ENCODE results near the gene FERMT3. TPM values are rescaled to one million over a fixed set of nuclear protein-coding genes. Genes with fewer than 3 reads are reported as not detected.

Gene FERMT3
- total and polyA plus RNA-seq, 2 of the 13 experiments (the other 11 are each of a cell fraction or from before 2014, with no cell fraction given), result 0.29 TPM; not detected in 1

GRCh38 chr11:64234647-64235379, 28.3 kb downstream of the FERMT3 start (continued):
- TF ChIP-seq JUNB (CRISPR knock-in tag; IDR thresholded peaks at IDR 0.05; ENCODE audit: borderline replicate concordance), result no peak
- no peak for TF ChIP-seq WIZ (CRISPR knock-in tag; IDR thresholded peaks at IDR 0.05)
- TF ChIP-seq MTF2 (CRISPR knock-in tag; IDR thresholded peaks at IDR 0.05; ENCODE audit: borderline replicate concordance), result no peak
- no peak for TF ChIP-seq ZNF460 (CRISPR knock-in tag; IDR thresholded peaks at IDR 0.05; ENCODE audit: borderline replicate concordance)
- TF ChIP-seq ZNF614 (CRISPR knock-in tag; IDR thresholded peaks at IDR 0.05; ENCODE audit: borderline replicate concordance), result no peak
- TF ChIP-seq ZNF296 (CRISPR knock-in tag; conservative IDR thresholded peaks at IDR 0.05), result no peak
- peak; percentile 64; the same call in 1 of the 2 replicates for TF ChIP-seq ZNF709 (CRISPR knock-in tag; IDR thresholded peaks at IDR 0.05)
- TF ChIP-seq TAF15 (IDR thresholded peaks at IDR 0.05; ENCODE audit: low read depth, low read length, poor library complexity, severe bottlenecking), result no peak
- TF ChIP-seq SMC3 (IDR thresholded peaks at IDR 0.05; ENCODE audit: low read length), result no peak
- TF ChIP-seq, protein P1, sequence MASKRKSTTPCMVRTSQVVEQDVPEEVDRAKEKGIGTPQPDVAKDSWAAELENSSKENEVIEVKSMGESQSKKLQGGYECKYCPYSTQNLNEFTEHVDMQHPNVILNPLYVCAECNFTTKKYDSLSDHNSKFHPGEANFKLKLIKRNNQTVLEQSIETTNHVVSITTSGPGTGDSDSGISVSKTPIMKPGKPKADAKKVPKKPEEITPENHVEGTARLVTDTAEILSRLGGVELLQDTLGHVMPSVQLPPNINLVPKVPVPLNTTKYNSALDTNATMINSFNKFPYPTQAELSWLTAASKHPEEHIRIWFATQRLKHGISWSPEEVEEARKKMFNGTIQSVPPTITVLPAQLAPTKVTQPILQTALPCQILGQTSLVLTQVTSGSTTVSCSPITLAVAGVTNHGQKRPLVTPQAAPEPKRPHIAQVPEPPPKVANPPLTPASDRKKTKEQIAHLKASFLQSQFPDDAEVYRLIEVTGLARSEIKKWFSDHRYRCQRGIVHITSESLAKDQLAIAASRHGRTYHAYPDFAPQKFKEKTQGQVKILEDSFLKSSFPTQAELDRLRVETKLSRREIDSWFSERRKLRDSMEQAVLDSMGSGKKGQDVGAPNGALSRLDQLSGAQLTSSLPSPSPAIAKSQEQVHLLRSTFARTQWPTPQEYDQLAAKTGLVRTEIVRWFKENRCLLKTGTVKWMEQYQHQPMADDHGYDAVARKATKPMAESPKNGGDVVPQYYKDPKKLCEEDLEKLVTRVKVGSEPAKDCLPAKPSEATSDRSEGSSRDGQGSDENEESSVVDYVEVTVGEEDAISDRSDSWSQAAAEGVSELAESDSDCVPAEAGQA (IDR thresholded peaks at IDR 0.05; ENCODE audit: low read depth), result no peak
- TF ChIP-seq, protein P1 (CRISPR knock-in tag; IDR thresholded peaks at IDR 0.05; ENCODE audit: borderline replicate concordance), result no peak
- TF ChIP-seq NRL (CRISPR knock-in tag; IDR thresholded peaks at IDR 0.05; ENCODE audit: borderline replicate concordance), result peak; percentile 75; the same call in 1 of the 2 replicates
- TF ChIP-seq, protein P2, sequence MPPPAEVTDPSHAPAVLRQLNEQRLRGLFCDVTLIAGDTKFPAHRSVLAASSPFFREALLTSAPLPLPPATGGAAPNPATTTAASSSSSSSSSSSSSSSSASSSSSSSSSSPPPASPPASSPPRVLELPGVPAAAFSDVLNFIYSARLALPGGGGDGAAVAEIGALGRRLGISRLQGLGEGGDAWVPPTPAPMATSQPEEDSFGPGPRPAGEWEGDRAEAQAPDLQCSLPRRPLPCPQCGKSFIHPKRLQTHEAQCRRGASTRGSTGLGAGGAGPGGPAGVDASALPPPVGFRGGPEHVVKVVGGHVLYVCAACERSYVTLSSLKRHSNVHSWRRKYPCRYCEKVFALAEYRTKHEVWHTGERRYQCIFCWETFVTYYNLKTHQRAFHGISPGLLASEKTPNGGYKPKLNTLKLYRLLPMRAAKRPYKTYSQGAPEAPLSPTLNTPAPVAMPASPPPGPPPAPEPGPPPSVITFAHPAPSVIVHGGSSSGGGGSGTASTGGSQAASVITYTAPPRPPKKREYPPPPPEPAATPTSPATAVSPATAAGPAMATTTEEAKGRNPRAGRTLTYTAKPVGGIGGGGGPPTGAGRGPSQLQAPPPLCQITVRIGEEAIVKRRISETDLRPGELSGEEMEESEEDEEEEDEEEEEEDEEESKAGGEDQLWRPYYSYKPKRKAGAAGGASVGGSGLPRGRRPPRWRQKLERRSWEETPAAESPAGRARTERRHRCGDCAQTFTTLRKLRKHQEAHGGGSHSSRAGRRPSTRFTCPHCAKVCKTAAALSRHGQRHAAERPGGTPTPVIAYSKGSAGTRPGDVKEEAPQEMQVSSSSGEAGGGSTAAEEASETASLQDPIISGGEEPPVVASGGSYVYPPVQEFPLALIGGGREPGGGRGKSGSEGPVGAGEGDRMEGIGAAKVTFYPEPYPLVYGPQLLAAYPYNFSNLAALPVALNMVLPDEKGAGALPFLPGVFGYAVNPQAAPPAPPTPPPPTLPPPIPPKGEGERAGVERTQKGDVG (CRISPR knock-in tag; IDR thresholded peaks at IDR 0.05; ENCODE audit: borderline replicate concordance), result no peak
- TF ChIP-seq ZBTB20 (CRISPR knock-in tag; IDR thresholded peaks at IDR 0.05; ENCODE audit: borderline replicate concordance, low read depth), result no peak
- no peak for TF ChIP-seq ZNF598 (CRISPR knock-in tag; IDR thresholded peaks at IDR 0.05; ENCODE audit: borderline replicate concordance)
- TF ChIP-seq, protein P3, sequence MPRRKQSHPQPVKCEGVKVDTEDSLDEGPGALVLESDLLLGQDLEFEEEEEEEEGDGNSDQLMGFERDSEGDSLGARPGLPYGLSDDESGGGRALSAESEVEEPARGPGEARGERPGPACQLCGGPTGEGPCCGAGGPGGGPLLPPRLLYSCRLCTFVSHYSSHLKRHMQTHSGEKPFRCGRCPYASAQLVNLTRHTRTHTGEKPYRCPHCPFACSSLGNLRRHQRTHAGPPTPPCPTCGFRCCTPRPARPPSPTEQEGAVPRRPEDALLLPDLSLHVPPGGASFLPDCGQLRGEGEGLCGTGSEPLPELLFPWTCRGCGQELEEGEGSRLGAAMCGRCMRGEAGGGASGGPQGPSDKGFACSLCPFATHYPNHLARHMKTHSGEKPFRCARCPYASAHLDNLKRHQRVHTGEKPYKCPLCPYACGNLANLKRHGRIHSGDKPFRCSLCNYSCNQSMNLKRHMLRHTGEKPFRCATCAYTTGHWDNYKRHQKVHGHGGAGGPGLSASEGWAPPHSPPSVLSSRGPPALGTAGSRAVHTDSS (CRISPR knock-in tag; conservative IDR thresholded peaks at IDR 0.05), result no peak
- no peak for TF ChIP-seq RELA (CRISPR knock-in tag; IDR thresholded peaks at IDR 0.05)
- peak; percentile 83 for TF ChIP-seq HNRNPL (IDR thresholded peaks at IDR 0.05; ENCODE audit: low read depth, low read length)
- TF ChIP-seq ZNF3 (CRISPR knock-in tag; IDR thresholded peaks at IDR 0.05), result no peak
- TF ChIP-seq SMYD3 (CRISPR knock-in tag; IDR thresholded peaks at IDR 0.05), result no peak
